HG03460 (cell line): ENCODE results near the gene C14orf119.
A peak's percentile ranks its signal among the peaks of the same experiment; 100 is the strongest.

Source experiments
- ATAC-seq: cut with Tn5 transposase; IDR thresholded peaks from one replicate; pipeline ENCODE4 v1.9.1; 2021; ENCODE audit not compliant: unreplicated experiment

The C14orf119 gene

DNA sequence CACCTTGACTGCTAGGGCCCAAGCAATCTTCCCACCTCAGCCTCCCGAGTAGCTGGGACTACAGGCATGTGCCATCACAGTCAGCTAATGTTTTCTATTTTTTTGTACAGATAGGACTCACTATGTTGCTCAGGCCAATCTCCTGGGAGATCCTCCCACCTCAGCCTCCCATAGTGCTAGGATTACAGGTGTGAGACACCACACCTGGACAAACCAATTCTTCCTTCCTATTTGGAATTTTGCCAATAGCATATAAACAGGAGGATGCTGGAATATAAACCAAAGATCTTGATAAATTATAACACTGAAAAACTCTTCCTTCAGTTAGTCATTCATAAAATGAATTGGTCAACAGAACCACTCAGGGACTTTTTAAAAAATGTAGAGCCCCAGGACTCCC, 8.7 kb upstream of the C14orf119 start:
- no peak for ATAC-seq

DNA sequence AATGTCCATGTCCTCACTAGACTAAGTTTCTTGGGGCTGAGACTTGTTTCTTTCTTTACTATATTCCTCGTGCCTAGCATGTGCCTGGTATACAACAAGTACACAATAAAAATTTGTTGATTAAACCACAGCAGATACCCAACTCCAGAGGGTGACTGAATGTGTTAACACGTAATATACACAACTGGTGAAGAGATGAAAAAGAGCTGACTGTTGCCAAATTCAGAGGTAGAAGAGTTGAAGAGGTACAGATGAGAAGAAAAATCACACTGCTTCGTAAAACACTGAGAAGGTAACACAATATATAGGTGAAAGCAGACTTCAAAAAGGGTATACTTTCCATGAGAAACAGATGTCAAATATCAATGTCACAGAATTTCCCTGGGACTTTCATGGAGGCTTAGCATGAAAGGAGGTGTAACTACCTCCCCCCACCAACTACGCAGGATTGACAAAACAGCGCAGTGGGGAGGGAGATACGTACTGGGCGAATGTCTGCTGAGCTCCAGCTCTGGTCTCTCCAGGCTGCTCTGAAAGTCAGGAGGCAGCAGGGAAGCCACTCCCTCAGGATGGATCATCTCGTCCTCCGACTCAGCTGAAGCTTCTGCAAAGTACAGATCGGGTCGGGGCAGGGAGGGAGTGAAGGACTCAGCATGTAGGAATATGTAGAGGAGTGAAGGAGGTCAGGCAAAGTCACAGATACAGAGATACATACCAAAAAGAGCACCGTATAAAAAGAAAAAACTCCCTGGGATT, 5.6 kb upstream of the C14orf119 start:
- no peak for ATAC-seq

DNA sequence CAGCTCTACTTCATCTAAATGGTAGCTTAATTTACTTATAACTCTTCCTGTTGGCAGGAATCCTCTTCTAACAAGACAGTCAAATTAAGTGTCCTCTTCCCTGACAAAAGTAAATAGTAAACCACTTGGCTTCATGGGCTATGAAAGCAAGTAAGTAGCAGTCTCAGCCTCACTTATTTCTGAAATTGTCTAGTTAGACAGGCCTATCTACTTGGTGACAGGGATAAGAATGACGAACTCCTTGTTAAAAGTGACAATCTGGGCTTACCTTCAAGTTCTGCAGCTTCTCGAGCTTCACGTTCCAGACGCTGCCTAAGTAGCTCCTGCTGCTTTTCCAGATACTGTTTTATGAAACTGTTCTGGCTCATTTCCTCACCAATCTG, 5.1 kb upstream of the C14orf119 start:
- ATAC-seq, result no peak

DNA sequence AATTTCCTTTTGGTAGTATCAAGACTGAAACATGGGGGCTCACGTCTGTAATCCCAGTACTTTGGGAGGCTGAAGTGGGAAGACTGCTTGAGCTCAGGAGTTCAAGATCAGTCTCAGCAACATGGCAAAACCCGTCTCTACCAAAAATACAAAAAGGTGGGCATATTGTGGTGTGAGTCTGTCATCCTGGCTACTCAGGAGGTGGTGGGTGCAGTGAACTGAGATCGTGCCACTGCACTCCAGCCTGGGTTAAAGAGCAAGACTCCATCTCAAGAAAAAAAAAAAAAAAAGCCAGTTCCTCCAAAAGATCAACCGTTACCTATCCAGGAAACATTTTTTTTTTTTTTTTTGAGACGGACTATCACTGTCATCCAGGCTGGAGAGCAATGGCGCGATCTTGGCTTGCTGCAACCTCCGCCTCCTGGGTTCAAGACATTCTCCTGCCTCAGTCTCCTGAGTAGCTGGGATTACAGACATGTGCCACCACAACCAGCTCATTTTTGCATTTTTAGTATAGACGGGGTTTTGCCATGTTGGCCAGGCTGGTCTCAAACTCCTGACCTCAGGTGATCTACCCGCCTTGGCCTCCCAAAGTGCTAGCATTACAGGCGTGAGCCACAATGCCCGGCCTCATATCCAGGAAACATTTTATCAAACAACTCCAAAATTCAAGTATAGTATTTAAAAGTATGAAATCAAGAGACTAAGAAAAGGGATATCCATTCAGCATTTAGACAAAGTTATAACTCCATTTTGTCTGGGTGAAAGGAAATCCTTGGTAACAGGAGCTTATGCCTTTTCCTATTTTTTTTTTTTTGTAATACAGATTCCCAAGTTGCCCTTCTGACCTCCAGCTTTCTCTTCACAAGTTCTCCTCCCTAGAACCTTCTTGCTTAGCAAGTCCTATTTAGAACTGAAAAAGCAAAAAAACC, 3.7 kb upstream of the C14orf119 start:
- ATAC-seq, result no peak

DNA sequence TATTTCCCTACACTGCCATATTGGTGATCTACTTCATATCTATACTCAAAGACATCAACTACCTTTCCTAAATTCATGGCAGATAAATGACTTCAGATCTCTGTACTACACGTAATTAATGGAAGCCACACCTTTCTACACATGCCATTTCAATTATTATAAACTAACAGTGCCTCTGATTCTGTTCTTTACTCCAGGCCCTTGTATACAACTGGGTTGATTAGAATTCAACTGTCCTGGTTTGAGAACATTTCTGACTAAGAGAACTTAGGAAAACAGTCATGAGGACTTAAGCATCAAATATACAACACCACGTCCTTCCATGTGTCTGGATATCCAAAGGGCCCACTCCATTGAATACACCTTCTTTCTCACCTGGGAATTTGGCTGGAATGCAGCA, 2.2 kb upstream of the C14orf119 start:
- no peak for ATAC-seq

DNA sequence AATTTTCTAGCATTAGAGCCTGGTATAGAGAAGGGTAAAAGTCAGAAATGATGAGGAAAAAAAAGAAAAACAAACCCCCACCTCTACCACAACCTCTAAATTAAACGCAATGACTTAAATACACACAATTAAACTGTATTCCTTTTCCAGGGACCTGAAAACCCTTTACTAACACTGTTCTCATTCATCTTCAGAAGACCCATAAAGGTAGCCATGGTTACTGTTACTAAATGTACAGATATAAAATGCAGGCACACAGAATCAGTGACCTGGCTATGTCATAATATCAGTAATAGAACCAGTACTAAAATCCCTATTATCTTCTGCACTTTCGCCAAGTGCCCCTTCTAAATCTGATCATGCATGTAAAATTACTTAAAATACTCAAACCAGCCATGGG, 1.8 kb upstream of the C14orf119 start:
- no peak for ATAC-seq

DNA sequence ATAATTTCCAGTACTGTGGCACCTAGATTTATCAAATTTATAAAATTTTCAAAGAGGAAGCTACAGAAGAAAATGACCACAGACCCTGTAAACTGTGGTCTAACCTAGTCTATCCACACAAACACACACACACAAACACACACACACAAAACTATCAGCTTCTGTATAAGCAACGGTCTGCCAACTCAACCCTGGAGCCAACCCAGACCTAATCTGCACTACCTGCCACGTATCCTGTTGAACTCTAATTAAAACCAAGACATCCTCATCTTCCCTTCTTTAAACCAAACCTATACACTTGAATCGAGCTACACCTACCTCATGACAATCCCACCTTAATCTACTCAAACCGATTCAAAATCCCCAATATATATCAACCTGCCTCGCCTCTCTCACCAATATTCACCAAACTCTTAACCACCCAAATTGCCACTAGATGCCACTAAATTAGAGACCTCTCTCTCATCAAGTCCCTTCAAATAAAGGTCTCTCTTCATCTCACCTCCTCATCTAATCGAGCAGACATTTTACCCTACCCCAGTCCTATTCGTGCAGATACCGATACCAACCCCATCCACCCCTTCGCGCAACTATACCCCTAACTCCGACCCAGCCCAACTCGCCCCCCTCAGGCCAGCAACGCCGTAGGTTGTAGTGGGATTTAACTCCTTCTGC, 1.2 kb upstream of the C14orf119 start:
- no peak for ATAC-seq

DNA sequence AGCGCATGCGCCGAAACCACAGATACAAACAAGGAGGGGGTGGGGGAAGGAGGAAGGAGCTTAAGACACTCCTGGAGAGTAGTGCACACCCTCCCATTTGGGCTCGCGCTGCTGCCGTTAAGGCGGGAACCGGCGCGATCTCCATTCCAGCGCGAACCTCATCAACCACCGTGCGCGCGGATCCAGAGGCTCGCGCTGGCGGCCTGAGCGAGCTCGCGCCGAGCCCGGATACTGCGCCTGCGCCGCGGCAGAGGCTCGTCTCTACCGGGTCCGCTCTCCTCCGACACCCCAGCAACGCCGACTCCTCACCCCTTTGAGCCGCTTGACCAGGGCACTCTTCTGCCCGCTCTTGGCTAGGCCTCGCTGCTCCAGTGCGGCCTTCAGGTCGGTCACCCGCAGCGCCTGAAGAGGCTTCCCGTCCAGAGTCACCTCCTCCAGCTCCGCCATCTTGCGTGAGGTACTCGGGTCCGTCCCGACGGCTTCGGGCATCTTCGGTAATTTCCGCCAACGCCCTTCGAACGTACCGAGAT, 574 bp upstream of the C14orf119 start, which contains the start of gene ACIN1:
ACIN1 (minus strand) TSS at position 471 of the 530 bp plus-strand sequence; CDS start at position 447, 24 bp downstream.
- ATAC-seq, result peak; percentile 28

DNA sequence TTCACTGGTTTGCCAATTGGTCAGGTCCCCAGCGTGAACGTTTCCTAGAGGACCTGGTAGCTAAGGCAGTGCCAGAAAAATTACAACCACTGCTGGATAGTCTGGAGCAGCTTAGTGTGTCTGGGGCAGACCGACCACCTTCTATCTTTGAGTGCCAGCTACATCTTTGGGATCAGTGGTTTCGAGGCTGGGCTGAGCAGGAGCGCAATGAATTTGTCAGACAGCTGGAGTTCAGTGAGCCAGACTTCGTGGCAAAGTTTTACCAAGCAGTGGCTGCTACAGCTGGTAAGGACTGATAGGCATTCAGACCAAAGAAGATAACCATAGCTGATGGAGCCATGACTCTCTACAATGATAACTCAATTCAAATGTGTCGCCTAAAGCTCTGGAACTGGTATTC, 2.5 kb downstream of the C14orf119 start:
- ATAC-seq, result no peak

DNA sequence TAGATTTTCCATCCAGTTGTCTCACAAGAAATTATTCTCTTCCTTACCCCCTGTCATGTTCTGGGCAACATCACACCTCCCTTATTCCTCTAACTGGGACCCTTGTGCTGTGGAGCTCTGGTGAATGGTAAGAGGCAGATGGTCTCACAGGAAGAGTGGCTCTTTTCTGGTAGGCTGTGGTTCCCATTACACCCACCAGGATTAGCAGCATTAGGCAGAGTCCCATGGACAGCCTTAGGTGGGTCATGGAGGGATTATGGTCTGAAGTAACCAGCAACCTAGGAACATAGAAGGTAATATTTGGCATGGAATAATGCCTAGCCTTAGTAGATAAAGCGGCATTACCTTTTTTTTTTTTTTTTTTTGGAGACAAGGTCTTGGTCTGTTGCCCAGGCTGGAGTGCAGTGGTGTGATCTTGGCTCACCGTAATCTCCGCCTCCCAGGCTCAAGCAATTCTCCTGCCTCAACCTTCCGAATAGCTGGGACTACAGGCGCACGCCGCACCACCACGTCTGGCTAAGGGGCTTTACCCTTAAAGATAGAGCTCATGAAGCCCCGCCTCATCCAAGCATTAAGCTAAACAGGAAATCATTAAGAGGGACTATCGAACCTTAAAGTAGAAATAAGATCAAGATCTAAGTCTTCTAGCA, 4.0 kb downstream of the C14orf119 start:
- no peak for ATAC-seq

DNA sequence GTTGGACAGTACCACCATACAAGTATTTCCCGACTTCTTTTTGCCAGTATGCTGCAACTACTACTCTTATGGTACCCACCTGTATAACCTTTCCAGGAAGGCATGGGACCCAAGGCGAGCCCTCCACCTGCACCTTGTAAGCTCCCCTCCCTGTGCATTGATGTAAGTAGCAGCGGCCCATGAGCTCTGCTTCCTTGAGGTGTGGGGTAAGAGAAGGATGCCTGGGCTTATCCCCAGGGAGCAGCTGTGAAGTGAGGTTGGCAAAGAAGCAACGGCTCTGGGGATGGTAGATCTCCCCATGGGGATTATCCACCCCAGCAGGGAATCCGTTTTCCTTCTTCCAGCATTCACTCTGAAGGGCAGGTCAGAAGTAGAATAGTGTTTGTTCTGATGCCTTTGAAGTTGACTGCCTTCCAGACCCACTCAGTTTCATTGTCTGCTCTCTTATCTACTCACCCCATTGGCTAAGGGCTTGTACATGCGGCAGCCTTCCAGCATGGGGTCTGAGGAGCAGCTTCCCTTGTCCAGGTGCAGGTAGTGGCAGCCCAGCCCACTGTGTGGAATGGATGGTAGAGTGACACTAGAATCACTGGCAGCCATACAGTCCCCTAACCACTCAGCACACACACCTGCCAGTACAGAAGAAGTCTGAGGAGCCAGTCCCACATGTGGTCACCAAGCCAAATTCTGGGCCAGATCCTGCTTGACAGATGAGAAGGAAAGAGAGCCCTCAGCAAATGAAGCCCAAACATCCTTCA, 6.1 kb downstream of the C14orf119 start:
- ATAC-seq, result no peak

DNA sequence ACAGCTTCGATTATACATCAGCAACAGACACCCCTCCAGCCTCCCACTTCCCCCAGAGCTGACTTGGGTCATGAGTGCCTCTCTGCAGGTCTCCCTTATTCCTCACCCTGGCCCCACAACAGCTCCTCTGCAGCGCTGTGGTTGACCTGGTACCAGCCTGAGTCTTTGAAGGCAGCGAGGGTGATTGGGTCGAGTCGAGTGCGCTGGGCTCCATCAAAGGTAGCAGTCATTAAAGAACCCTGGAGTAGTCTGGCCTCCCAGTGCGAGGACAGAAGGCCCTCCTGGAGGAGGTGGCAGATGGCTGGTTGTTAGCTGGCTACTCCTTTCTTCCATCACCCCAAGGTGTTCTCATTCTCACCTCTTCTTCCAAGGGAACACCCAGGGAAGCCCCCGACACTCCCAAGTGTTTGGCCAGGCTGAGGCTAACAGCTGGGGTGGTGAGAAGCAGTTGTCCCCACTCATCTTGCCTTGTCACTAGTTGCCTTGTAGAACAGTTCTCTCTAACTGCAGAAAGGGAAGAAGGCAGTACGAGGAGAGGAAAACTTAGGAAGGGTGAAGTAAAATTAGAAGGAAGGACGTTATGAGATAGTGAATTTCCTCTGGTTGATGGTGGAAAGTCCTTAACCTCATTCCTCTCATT, 6.8 kb downstream of the C14orf119 start:
- no peak for ATAC-seq

DNA sequence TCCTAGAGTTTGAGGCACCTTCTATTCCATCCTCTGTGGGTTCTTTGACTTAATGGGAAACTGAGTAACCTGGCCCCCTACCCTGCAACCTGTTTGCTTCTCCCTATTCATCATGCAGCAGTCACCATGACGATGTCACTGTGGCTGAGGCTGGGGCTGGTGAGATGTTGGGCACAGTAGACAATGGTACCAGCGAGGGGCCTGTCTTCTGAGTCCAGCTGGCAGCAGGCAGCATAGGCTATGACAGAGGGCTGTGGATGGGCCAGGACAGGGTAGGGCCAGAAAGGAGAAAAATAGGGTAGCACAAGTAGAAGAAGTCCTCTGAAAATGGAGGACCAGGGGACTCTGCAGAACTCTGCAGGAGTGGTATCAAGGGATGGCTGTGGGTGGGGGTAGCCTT, 7.5 kb downstream of the C14orf119 start:
- no peak for ATAC-seq

DNA sequence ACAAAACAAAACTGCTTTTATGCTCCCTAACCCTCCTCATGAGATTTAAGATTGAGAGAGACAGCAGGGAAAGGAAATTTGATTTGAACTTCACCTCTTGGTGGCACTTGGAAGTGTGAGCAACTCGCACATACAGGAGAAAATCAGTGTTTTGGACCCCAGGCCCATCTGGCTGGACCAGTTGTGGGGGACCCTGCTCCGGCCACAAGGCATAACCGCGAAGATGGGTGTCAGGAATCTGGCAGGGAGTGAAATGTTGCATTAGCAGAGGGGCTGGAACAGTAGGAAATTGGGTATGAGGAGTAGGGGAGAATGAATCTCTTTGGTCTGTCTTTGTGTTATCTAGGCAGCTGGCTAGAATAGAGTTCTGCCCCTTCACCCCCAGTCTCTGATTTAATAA, 8.3 kb downstream of the C14orf119 start:
- ATAC-seq, result no peak

DNA sequence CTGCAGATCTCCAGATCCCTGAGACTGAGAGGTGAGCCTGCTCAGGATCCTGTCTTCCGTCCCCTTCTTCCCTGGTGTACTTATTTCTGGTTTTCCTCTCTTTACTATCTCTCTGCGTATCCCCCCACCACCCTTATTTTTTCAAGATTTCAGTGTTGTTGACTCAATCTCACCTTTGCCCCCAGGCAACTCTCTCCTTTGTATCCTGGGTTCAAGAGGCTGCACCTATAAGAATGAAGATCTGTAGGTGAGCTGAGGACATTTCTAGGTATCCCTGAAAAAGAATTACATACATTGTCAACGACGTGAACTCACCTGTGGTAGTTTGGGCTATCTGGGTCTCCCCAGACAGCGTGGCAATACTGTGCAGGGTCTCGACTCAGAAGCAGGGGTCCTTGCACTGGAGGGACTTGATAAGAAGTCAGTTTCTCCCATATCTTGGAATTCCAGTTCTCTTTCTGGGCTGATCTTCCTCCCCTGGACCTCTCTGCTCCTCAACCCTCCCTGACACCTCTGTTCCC, 8.8 kb downstream of the C14orf119 start:
- ATAC-seq, result no peak

DNA sequence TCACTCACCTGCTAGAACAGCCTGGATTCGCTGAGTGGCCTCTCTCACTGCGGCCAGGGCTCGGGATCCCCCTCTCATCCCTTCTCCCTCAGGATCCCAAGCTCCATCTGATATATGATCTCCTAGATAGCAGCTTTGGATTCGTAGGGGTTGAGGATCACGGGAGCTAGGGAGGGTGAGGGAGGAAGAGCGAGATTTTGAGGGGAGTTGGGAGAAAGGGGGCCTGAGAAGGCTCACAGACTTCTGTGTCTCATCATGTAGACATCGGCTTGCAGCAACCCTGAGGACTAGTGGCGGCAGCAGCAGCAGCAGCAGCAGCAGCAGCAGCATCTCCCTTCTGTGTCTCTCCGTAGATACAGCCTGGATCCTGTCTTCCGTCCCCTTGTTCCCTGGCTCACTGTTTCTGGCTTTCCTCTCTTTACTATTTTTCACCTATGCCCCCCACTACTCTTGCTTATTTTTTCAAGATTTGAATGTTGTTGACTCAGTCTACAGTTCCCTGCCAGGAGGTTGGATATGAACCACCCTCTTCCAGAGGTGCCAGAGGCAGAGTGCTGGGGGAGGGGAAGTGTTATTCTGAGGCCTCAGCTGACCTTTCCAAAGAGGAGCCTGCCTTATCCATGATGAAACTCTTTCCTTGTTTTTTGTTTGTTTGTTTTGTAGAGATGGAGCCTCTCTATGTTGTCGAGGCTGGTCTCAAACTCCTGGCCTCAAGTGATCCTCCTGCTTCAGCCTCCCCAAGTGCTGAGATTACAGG, 9.5 kb downstream of the C14orf119 start, which contains the start of gene CIROP:
CIROP (minus strand) TSS at position 399 of the 757 bp plus-strand sequence; CDS start at position 330, 69 bp downstream.
- ATAC-seq, result no peak

DNA sequence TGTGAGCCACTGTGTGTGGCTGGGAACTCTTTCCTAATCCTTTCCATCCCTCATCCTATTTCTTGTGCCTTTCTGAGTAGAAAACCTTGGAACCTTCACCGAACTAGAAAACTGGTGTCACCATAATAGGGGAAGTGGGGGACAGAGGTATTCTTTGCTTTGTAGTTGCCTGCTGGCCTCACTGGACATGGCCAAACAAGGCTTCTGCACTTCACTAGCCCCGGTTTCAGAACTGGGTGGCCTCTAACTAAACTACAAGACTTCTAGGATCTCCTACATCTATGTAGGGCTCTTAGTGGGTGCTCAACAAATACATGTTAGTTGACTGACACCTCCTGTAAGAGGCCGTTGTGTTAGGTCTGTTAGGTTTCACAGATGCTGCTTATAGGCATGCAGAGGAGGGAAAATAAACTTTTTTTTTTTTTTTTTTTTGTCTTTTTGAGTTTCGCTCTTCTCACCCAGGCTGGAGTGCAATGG, 10.1 kb downstream of the C14orf119 start:
- ATAC-seq, result no peak

DNA sequence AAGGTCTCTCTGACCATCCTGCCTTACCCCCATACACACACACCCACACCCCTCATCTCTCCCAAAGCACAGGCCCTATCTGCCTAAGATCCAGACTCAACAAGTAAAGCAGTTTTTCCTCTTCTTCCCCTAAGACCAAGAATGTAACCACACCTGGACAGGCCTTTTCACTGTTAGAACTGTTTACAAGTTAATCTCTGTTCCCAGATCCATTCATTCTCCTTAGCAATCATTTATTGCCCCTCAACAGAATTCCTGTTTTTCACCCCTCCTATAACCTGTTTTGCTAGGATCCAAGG, 11.4 kb downstream of the C14orf119 start:
- no peak for ATAC-seq
